Large intestine (tissue), 3 donors: ENCODE data around the gene IFI44. TPM values are rescaled to one million over a fixed set of nuclear protein-coding genes. Genes with fewer than 3 reads are reported as not detected.

ENCODE experiments used
- DNase-seq, 2 donors: peaks; one replicate each; pipeline versions ENCODE4 v3.0.0 to v3.0.0-alpha.2; 2013
- H3K27ac ChIP-seq: one replicate; pipeline ENCODE4 v1.5.1; 2013; ENCODE audit warnings: low read length
- H3K27me3 ChIP-seq: 2 replicates; pipeline ENCODE4 v1.6.1; 2013; ENCODE audit warnings: low read length; ENCODE audit not compliant: control insufficient read depth, insufficient read depth
- H3K36me3 ChIP-seq: 2 replicates; pipeline ENCODE4 v1.6.1; 2013; ENCODE audit warnings: low read length; ENCODE audit not compliant: control insufficient read depth, insufficient read depth
- H3K4me1 ChIP-seq: one replicate; pipeline ENCODE4 v1.6.1; 2013; ENCODE audit warnings: low read length; ENCODE audit not compliant: control insufficient read depth, insufficient read depth
- H3K4me3 ChIP-seq: one replicate; pipeline ENCODE4 v1.5.1; 2013; ENCODE audit warnings: low read length
- H3K9me3 ChIP-seq: one replicate; pipeline ENCODE4 v1.6.1; 2013; ENCODE audit warnings: mild to moderate bottlenecking, low read depth, low read length, moderate library complexity; ENCODE audit not compliant: control insufficient read depth
- WGBS: methylation state at CpG from one replicate; pipeline ENCODE4 v1.1.5; 2013; ENCODE audit warnings: low lambda C conversion rate; ENCODE audit not compliant: insufficient coverage; 5-methylcytosine and 5-hydroxymethylcytosine counted together
- polyA plus RNA-seq: library from polyadenylated mRNA; unstranded; fragments of 120-200 nt; gene quantifications from one replicate; pipeline ENCODE4 v1.2.1, GENCODE V29; 2013

IFI44 gene
- polyA plus RNA-seq, 1 donor: 14.5 TPM

DNA sequence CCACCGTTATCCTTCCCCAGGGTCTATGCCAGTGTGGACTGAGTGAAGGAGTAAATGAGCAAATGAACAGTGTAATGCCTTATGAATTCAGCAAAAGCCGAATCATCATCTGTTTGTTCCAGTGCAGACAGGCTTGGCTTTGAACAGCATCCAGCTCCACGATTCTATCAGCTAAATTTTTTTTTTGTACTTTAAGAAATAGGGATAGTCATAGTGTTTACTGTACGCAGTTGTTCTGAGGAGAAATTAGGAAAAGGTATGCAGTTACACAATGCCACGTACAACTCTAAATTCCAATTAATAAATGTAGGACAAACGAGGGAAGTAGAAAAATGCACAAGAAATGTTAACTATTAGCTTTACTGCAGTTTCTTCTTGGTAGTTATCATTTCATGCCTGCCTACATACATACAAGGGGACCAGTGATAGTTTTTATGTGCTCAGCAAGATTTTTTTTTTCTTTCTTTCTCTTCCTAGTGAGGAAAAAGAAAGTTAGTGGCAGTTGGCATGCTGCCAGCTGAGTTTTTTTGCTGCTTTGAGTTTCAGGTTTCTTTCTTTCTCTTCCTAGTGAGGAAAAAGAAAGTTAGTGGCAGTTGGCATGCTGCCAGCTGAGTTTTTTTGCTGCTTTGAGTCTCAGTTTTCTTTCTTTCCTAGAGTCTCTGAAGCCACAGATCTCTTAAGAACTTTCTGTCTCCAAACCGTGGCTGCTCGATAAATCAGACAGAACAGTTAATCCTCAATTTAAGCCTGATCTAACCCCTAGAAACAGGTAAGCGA, 29.6 kb upstream of the IFI44 start, which contains the start of gene IFI44L:
Gene IFI44L (plus strand): TSS at position 646 of the 777 bp plus-strand sequence. CDS start 7,468 bp downstream, outside the sequence.
- no peaks in the 10 kb centered on the region for H3K36me3 ChIP-seq
- WGBS: 63% methylated on average over 3 of the region's 9 CpGs
- peak; percentile 16 to 46 for DNase-seq
- H3K9me3 ChIP-seq: no peaks in the 10 kb centered on the region
- H3K4me3 ChIP-seq: no peak within 1 kb of the TSS
- H3K27me3 ChIP-seq: no peaks in the 10 kb centered on the region
- no peak within 1 kb of the TSS for H3K27ac ChIP-seq
- no peaks in the 10 kb centered on the region for H3K4me1 ChIP-seq

DNA sequence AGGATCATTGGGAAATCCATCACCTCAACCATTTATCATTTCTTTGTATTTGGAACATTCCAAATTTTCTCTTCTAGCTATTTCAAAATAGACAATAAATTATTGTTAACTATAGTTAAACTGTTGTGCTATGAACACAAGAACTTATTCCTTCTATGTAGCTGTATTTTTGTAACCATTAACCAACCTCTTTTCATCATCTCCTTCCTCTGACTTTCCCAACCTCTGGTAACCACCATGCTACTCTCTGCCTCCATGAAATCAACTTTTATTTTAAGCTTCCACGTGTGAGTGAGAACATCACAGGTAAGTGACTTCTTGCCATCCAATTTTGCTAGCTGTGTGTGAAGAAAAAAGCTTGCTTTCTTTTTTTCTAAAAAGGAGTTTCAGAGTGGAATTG, 29.0 kb upstream of the IFI44 start:
- Histone ChIP-seq H3K27me3 (no peaks in the 10 kb centered on the region), H3K27ac (no peak overlapping the region), H3K36me3 (no peaks in the 10 kb centered on the region), H3K9me3 (no peaks in the 10 kb centered on the region), H3K4me1 (no peaks in the 10 kb centered on the region), H3K4me3 (no peak overlapping the region)
- 33% methylated on average over 1 of the region's 1 CpG for WGBS
- DNase-seq: no peak

DNA sequence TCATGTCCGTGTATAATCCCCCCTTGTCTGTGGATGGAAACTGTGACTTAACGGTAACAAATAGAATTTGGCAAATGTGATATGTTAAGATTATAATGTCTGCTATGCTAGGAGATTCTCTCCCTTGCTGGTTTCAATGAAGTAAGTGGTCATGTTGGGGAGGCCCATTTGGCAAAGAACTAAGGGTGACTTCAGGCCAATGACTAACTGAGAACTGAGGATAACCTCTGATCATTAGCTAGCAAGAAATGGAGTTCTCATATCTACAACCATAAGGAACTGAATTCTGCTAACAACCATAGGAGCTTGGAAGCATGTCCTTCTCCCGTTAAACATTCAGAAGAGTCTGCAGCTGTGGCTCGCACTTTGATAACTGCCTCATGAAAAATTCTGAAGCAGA, 27.1 kb upstream of the IFI44 start:
- Histone ChIP-seq H3K36me3 (no peaks in the 10 kb centered on the region), H3K4me1 (no peaks in the 10 kb centered on the region), H3K27ac (no peak overlapping the region), H3K27me3 (no peaks in the 10 kb centered on the region), H3K4me3 (no peak overlapping the region), H3K9me3 (no peaks in the 10 kb centered on the region)
- WGBS: 100% methylated on average over 1 of the region's 4 CpGs
- no peak for DNase-seq

DNA sequence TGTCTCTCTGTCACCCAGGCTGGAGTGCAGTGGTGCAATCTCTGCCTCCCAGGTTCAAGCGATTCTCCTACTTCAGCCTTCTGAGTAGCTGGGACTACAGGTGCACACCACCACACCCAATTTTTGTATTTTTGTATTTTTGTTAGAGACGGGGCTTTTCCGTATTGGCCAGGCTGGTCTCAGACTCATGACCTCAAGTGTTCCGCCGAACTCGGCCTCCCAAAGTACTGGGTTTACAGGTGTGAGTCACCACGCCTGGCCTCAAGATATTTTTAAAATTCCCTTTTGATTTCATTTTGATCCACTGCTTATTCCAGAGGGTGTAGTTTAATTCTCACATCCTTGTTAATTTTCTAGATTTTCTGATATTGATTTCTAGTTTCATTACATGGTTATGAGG, 25.6 kb upstream of the IFI44 start:
- Histone ChIP-seq H3K27ac (no peak overlapping the region), H3K36me3 (no peaks in the 10 kb centered on the region), H3K4me1 (no peaks in the 10 kb centered on the region), H3K27me3 (no peaks in the 10 kb centered on the region), H3K4me3 (no peak overlapping the region), H3K9me3 (no peaks in the 10 kb centered on the region)
- DNase-seq: no peak
- WGBS: 90% methylated on average over 2 of the region's 7 CpGs

DNA sequence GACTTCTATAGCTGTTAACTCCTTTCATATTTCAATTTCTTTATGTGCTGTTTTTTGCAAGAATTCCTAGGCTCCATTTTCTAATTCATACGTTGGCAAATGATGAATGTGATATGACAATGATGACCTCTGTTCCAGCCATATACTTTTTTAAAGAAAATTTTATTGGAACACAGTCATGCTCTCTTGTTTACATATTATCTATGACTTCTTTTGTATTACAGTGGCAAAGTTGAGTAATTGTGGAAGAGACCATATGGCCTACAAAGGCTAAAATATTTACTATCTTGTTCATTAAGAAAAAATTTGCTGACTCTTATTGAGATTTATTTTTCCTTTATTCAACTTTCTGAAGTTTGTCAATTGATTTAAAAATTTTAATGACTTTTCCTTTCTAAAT, 22.3 kb upstream of the IFI44 start:
- no peak overlapping the region for H3K27ac ChIP-seq
- no peak for DNase-seq
- 13% methylated on average over 1 of the region's 1 CpG for WGBS

DNA sequence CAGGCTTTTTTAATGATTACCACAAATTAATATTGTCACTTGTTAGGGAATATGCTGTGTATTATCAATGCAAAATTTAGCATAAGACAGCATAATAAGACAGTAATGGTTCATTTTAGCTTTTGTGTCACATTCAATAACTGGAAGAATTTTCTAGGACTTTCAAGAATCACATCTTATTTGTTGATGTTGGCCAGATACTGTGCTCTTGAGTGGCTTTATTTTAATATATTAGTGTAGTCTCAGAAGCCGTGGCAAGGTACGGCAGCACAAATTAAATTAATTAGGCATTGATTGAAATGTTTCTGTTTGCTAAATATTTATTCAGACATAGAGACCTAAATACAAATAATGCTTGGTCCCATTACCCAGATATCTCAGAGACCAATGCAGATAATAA, 19.0 kb upstream of the IFI44 start:
- H3K27me3 ChIP-seq: no peaks in the 10 kb centered on the region
- H3K4me3 ChIP-seq: no peak overlapping the region
- H3K27ac ChIP-seq: no peak overlapping the region
- H3K9me3 ChIP-seq: no peaks in the 10 kb centered on the region
- H3K36me3 ChIP-seq: no peaks in the 10 kb centered on the region
- no CpG with 5 or more reads among the region's 2 CpGs for WGBS
- H3K4me1 ChIP-seq: no peaks in the 10 kb centered on the region
- DNase-seq: no peak

More for the DNA sequence above, 22.3 kb upstream of the IFI44 start:
- no peaks in the 10 kb centered on the region for H3K9me3 ChIP-seq
- H3K4me3 ChIP-seq: no peak overlapping the region
- H3K27me3 ChIP-seq: no peaks in the 10 kb centered on the region
- H3K4me1 ChIP-seq: no peaks in the 10 kb centered on the region
- no peaks in the 10 kb centered on the region for H3K36me3 ChIP-seq

DNA sequence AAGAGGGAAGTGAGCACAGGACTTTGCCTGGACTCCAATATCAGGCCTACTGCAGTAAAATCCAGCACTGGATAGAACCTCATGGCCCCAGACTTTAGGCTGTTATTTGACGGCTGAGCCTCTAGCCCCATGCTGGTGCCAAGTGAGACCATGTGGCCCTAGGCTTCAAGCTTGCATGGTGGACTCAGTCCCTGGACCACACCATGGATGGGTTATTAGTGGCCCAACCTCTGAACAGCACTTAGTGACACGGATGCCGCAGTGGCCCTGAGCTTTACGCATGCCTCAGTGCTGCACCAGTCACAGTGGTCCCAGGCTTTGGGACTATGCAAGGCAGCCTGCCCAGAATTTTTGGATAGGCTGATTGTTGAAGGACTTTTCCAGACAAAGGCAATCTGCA, 16.4 kb upstream of the IFI44 start:
- Histone ChIP-seq H3K4me1 (no peaks in the 10 kb centered on the region), H3K9me3 (no peaks in the 10 kb centered on the region), H3K36me3 (no peaks in the 10 kb centered on the region), H3K27me3 (no peaks in the 10 kb centered on the region), H3K4me3 (no peak overlapping the region), H3K27ac (no peak overlapping the region)
- WGBS: no CpG with 5 or more reads among the region's 4 CpGs
- no peak for DNase-seq

DNA sequence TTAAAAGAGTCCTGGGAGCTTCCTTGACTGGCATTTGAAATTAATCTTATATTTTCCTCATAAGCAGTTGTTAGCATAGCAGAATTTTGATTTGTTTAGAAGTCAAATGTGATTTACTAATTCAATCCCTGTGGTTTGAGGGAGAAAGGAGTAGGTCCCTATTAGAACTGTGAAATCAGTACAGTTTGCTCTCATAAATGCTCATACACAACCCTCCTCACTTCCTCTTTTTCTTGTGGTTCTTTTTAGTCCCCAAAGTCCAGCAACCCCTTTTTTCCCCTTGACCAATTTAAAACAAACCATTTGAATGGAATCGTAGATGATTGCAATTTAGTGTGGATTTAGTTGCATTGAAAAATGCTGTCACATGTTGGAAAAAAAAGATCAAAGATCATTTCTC, 9.2 kb upstream of the IFI44 start:
- no peak overlapping the region for H3K4me3 ChIP-seq
- no peak overlapping the region for H3K27ac ChIP-seq
- no peak for DNase-seq
- no peaks in the 10 kb centered on the region for H3K27me3 ChIP-seq
- no peaks in the 10 kb centered on the region for H3K36me3 ChIP-seq
- WGBS: 80% methylated on average over 1 of the region's 1 CpG
- no peaks in the 10 kb centered on the region for H3K9me3 ChIP-seq
- H3K4me1 ChIP-seq: no peaks in the 10 kb centered on the region

DNA sequence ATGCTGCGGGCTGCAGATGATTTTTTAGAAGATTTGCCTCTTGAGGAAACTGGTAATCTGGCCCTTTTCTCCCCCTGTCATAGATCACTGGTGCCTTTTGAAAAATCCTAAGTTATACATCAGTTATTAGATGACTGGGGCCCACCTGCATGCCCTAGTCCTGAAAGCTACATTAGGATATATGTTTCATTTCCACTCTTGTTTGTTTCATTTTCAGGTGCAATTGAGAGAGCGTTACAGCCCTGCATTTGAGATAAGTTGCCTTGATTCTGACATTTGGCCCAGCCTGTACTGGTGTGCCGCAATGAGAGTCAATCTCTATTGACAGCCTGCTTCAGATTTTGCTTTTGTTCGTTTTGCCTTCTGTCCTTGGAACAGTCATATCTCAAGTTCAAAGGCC, 8.1 kb upstream of the IFI44 start:
- Histone ChIP-seq H3K36me3 (no peaks in the 10 kb centered on the region), H3K4me1 (no peaks in the 10 kb centered on the region), H3K9me3 (no peaks in the 10 kb centered on the region), H3K4me3 (no peak overlapping the region), H3K27me3 (no peaks in the 10 kb centered on the region), H3K27ac (no peak overlapping the region)
- DNase-seq: no peak
- no CpG with 5 or more reads among the region's 4 CpGs for WGBS

DNA sequence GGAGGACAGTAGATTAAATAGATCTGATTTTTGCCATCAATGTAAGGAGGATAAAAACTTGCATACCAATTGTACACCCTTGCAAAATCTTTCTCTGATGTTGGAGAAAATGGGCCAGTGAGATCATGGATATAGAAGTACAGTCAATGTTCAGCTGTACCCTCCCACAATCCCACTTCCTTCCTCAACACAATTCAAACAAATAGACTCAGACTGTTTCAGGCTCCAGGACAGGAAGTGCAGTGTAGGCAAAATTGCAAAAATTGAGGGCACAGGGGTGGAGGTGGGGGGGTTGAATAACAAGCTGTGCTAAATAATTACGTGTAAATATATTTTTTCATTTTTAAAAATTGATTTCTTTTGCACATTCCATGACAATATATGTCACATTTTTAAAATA, 3.9 kb upstream of the IFI44 start:
- no peaks in the 10 kb centered on the region for H3K27me3 ChIP-seq
- no peaks in the 10 kb centered on the region for H3K9me3 ChIP-seq
- H3K4me3 ChIP-seq: no peak overlapping the region
- WGBS: no CpG with 5 or more reads among the region's 1 CpG
- H3K36me3 ChIP-seq: no peaks in the 10 kb centered on the region
- no peaks in the 10 kb centered on the region for H3K4me1 ChIP-seq
- DNase-seq: no peak
- no peak overlapping the region for H3K27ac ChIP-seq

DNA sequence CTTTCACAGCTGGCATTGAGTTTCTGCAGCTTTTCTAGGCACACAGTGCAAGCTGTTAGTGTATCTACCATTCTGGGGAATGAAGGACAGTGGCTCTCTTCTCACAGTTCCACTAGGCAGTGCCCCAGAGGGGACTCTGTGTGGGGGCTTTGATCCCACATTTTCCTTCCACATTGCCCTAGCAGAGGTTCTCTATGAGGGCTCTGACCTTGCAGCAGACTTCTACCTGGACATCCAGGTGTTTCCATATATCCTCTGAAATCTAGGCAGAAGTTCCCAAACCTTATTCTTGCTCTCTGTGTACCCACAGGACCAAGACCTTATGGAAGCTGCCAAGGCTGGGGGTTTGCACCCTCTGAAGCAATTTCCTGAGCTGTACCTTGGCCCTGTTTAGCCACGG, 2.4 kb upstream of the IFI44 start:
- DNase-seq: no peak
- Histone ChIP-seq H3K27me3 (no peaks in the 10 kb centered on the region), H3K9me3 (no peaks in the 10 kb centered on the region), H3K4me1 (no peaks in the 10 kb centered on the region), H3K4me3 (no peak overlapping the region), H3K36me3 (no peaks in the 10 kb centered on the region), H3K27ac (no peak overlapping the region)
- WGBS: no CpG with 5 or more reads among the region's 1 CpG
